Neural progenitor cell (in vitro differentiated cells): ENCODE results near the gene KRT33B. TPM values are rescaled to one million over a fixed set of nuclear protein-coding genes. Genes with fewer than 3 reads are reported as not detected.

ENCODE experiments used
- DNase-seq: peaks from one replicate; pipeline ENCODE4 v3.0.0-alpha.2; 2016; ENCODE audit warnings: low spot score
- H2AFZ ChIP-seq: fragments of 200-600 bp; sonication (generic); replicated peaks from 2 replicates; pipeline ENCODE4 v1.6.1; 2016; ENCODE audit warnings: antibody characterized with exemption
- H3F3A ChIP-seq: fragments of 200-600 bp; sonication (generic); 2 replicates; pipeline ENCODE4 v1.6.1; 2016; ENCODE audit warnings: antibody characterized with exemption, low read depth
- H3K27ac ChIP-seq: fragments of 200-600 bp; sonication (generic); 2 replicates; pipeline ENCODE4 v1.5.1; 2016; ENCODE audit warnings: mild to moderate bottlenecking
- H3K27me3 ChIP-seq: fragments of 200-600 bp; sonication (generic); 2 replicates; pipeline ENCODE4 v1.6.1; 2016; ENCODE audit warnings: mild to moderate bottlenecking, moderate library complexity
- H3K36me3 ChIP-seq: fragments of 200-600 bp; sonication (generic); 2 replicates; pipeline ENCODE4 v1.5.1; 2016
- H3K4me1 ChIP-seq: fragments of 200-600 bp; sonication (generic); 2 replicates; pipeline ENCODE4 v1.6.1; 2016; ENCODE audit warnings: mixed run types
- H3K4me2 ChIP-seq: fragments of 200-600 bp; sonication (generic); 2 replicates; pipeline ENCODE4 v1.6.1; 2016
- H3K4me3 ChIP-seq: fragments of 200-600 bp; sonication (generic); 2 replicates; pipeline ENCODE4 v1.5.1; 2016
- H3K79me2 ChIP-seq: fragments of 200-600 bp; sonication (generic); 2 replicates; pipeline ENCODE4 v1.6.1; 2016; ENCODE audit warnings: low read depth
- H3K9ac ChIP-seq: fragments of 200-600 bp; sonication (generic); 2 replicates; pipeline ENCODE4 v1.6.1; 2016
- H3K9me3 ChIP-seq: fragments of 200-600 bp; sonication (generic); 2 replicates; pipeline ENCODE4 v1.5.1; 2016; ENCODE audit warnings: low read depth
- H4K20me1 ChIP-seq: fragments of 200-600 bp; sonication (generic); 2 replicates; pipeline ENCODE4 v1.6.1; 2016; ENCODE audit warnings: low read depth
- H3K27ac Mint-ChIP-seq: 3 replicates; pipeline ENCODE4 v1.8.0; 2021; ENCODE audit warnings: mixed read lengths
- H3K27me3 Mint-ChIP-seq: 2 replicates; pipeline ENCODE4 v1.8.0; 2022; ENCODE audit warnings: low read depth, mild to moderate bottlenecking, inconsistent platforms, moderate library complexity, mixed read lengths; ENCODE audit not compliant: insufficient read depth
- H3K36me3 Mint-ChIP-seq: 3 replicates; pipeline ENCODE4 v1.8.0; 2021; ENCODE audit warnings: mixed read lengths
- H3K4me1 Mint-ChIP-seq: 3 replicates; pipeline ENCODE4 v1.8.0; 2021; ENCODE audit warnings: mixed read lengths
- H3K4me3 Mint-ChIP-seq: 3 replicates; pipeline ENCODE4 v1.8.0; 2021; ENCODE audit warnings: mild to moderate bottlenecking, moderate library complexity, mixed read lengths
- H3K9me3 Mint-ChIP-seq: 3 replicates; pipeline ENCODE4 v1.8.0; 2020; ENCODE audit warnings: mixed read lengths
- CTCF ChIP-seq: fragments of 200-600 bp; sonication (generic); IDR thresholded peaks from 2 replicates; pipeline ENCODE4 v1.5.1; 2017; ENCODE audit warnings: antibody characterized with exemption, mild to moderate bottlenecking
- EZH2 ChIP-seq: fragments of 200-600 bp; sonication (generic); IDR thresholded peaks from 2 replicates; pipeline ENCODE4 v1.6.1; 2017; ENCODE audit warnings: antibody characterized with exemption, mild to moderate bottlenecking, moderate library complexity
- EZH2phosphoT487 ChIP-seq: fragments of 200-600 bp; sonication (generic); IDR thresholded peaks from 2 replicates; pipeline ENCODE4 v1.6.1; 2017; ENCODE audit warnings: antibody characterized with exemption
- total RNA-seq: library from RNA; depleted of rRNA; stranded (reverse); fragments of >200 nt; gene quantifications from 2 replicates; pipeline ENCODE4 v1.2.3, GENCODE V29; 2015; ENCODE audit warnings: low replicate concordance

The KRT33B gene
- total RNA-seq, 1 donor from 2014 or later = not detected

- H3K27ac Mint-ChIP-seq = no peak overlapping the region
- Histone ChIP-seq H3K4me1 (no peaks in the 10 kb centered on the region), H3K9me3 (no peaks in the 10 kb centered on the region), H2AFZ (peak overlapping the region; percentile 3), H3K4me2 (no peak overlapping the region), H3K79me2 (no peaks in the 10 kb centered on the region), H3K27ac (no peak overlapping the region), H3F3A (no peaks in the 10 kb centered on the region), H4K20me1 (no peaks in the 10 kb centered on the region), H3K9ac (no peak overlapping the region), H3K4me3 (no peak overlapping the region), H3K27me3 (no peaks in the 10 kb centered on the region), H3K36me3 (no peaks in the 10 kb centered on the region)
- no peaks in the 10 kb centered on the region for H3K9me3 Mint-ChIP-seq
- H3K36me3 Mint-ChIP-seq = no peaks in the 10 kb centered on the region
- peaks cover 5% of the 10 kb centered on the region for H3K27me3 Mint-ChIP-seq
- no peak for DNase-seq
- H3K4me1 Mint-ChIP-seq = no peaks in the 10 kb centered on the region
- no peak overlapping the region for H3K4me3 Mint-ChIP-seq
- TF ChIP-seq EZH2phosphoT487 (no peak), EZH2 (no peak), CTCF (no peak)
Measured at GRCh38 chr17:41377546-41377945, 7.9 kb upstream of the KRT33B start.

GRCh38 chr17:41369023-41369422, 590 bp downstream of the KRT33B start:
- Histone ChIP-seq H2AFZ (no peak overlapping the region), H3K9ac (no peak overlapping the region), H3F3A (no peaks in the 10 kb centered on the region), H3K4me1 (no peaks in the 10 kb centered on the region), H3K79me2 (no peaks in the 10 kb centered on the region), H3K9me3 (no peaks in the 10 kb centered on the region), H3K27ac (no peak overlapping the region), H3K4me2 (no peak overlapping the region), H3K27me3 (no peaks in the 10 kb centered on the region), H3K4me3 (no peak overlapping the region), H3K36me3 (no peaks in the 10 kb centered on the region), H4K20me1 (no peaks in the 10 kb centered on the region)
- Mint-ChIP-seq H3K4me1 (no peaks in the 10 kb centered on the region), H3K4me3 (no peak overlapping the region), H3K27me3 (peaks cover 3% of the 10 kb centered on the region), H3K36me3 (no peaks in the 10 kb centered on the region), H3K9me3 (no peaks in the 10 kb centered on the region), H3K27ac (no peak overlapping the region)
- no peak for DNase-seq
- TF ChIP-seq EZH2 = no peak
- no peak for TF ChIP-seq EZH2phosphoT487
- no peak for TF ChIP-seq CTCF

GRCh38 chr17:41367426-41368075, 2.1 kb downstream of the KRT33B start:
- no peaks in the 10 kb centered on the region for H3F3A ChIP-seq
- no peak overlapping the region for H3K4me3 ChIP-seq
- H3K9ac ChIP-seq = no peak overlapping the region
- Mint-ChIP-seq H3K4me3 (no peak overlapping the region), H3K4me1 (no peaks in the 10 kb centered on the region), H3K36me3 (no peaks in the 10 kb centered on the region), H3K27ac (no peak overlapping the region), H3K27me3 (peaks cover 2% of the 10 kb centered on the region), H3K9me3 (no peaks in the 10 kb centered on the region)
- H3K27ac ChIP-seq = no peak overlapping the region
- no peaks in the 10 kb centered on the region for H3K36me3 ChIP-seq
- no peaks in the 10 kb centered on the region for H3K79me2 ChIP-seq
- no peak for DNase-seq
- no peaks in the 10 kb centered on the region for H3K27me3 ChIP-seq
- H2AFZ ChIP-seq = no peak overlapping the region
- no peak for TF ChIP-seq CTCF
- TF ChIP-seq EZH2 = no peak
- no peak for TF ChIP-seq EZH2phosphoT487
- H3K4me1 ChIP-seq = no peaks in the 10 kb centered on the region
- H4K20me1 ChIP-seq = no peaks in the 10 kb centered on the region
- no peak overlapping the region for H3K4me2 ChIP-seq
- H3K9me3 ChIP-seq = no peaks in the 10 kb centered on the region
